Neural cell (in vitro differentiated cells): ENCODE data around the gene LRRC61.

Source experiments
- EP300 ChIP-seq: fragments of 450-650 bp; conservative IDR thresholded peaks from 2 replicates; pipeline ENCODE4 v1.6.1; 2014; ENCODE audit warnings: antibody characterized with exemption, mild to moderate bottlenecking, moderate library complexity; ENCODE audit not compliant: poor library complexity, severe bottlenecking
- EZH2 ChIP-seq: fragments of 200-600, 300-800 bp; shearing (Covaris generic), sonication (generic); IDR thresholded peaks from 2 replicates; pipeline ENCODE4 v1.6.1; 2014; ENCODE audit warnings: antibody characterized with exemption, low read length, borderline replicate concordance, mild to moderate bottlenecking; ENCODE audit not compliant: insufficient read depth, poor library complexity, severe bottlenecking
- MXI1 ChIP-seq: fragments of 450-650 bp; conservative IDR thresholded peaks from 2 replicates; pipeline ENCODE4 v1.6.1; 2014; ENCODE audit warnings: antibody characterized with exemption, mild to moderate bottlenecking; ENCODE audit not compliant: poor library complexity, severe bottlenecking
- POLR2AphosphoS5 ChIP-seq: IDR thresholded peaks from 2 replicates; pipeline ENCODE4 v1.6.1; 2012
- RAD21 ChIP-seq: fragments of 450-650 bp; conservative IDR thresholded peaks from 2 replicates; pipeline ENCODE4 v1.6.1; 2014; ENCODE audit warnings: antibody characterized with exemption, mild to moderate bottlenecking, moderate library complexity
- SMC3 ChIP-seq: fragments of 450-650 bp; conservative IDR thresholded peaks from 2 replicates; pipeline ENCODE4 v1.6.1; 2014; ENCODE audit warnings: antibody characterized with exemption, mild to moderate bottlenecking, moderate library complexity; ENCODE audit not compliant: poor library complexity
- TAF1 ChIP-seq: IDR thresholded peaks from 2 replicates; pipeline ENCODE4 v1.6.1; 2012; ENCODE audit warnings: low read depth
- TF ChIP-seq, protein P1 (sequence below): fragments of 450-650 bp; IDR thresholded peaks from 2 replicates; pipeline ENCODE4 v1.5.1; 2014; ENCODE audit warnings: antibody characterized with exemption, mild to moderate bottlenecking, moderate library complexity; ENCODE audit not compliant: poor library complexity, severe bottlenecking
- TF ChIP-seq, protein P2 (sequence below): IDR thresholded peaks from 2 replicates; pipeline ENCODE4 v1.6.1; 2012; ENCODE audit warnings: borderline replicate concordance

DNA sequence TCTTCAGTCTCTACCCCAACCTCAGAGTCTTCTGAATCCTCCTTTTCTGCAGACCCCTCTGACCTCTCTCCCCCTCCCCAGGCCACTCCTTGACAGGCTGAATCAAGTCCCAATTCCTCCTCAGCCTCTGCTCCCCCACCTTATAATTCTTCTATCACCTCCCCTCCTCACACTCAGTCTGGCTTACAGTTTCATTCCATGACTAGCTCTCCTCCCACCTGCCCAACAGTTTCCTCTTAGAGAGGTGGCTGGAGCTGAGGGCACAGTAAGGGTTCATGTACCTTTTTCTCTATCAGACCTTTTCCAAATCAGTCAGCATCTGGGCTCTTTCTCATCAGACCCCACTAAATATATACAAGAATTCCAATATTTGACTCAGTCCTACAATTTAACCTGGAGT is 14.6 kb upstream of the LRRC61 start:
- TF ChIP-seq, protein P1, sequence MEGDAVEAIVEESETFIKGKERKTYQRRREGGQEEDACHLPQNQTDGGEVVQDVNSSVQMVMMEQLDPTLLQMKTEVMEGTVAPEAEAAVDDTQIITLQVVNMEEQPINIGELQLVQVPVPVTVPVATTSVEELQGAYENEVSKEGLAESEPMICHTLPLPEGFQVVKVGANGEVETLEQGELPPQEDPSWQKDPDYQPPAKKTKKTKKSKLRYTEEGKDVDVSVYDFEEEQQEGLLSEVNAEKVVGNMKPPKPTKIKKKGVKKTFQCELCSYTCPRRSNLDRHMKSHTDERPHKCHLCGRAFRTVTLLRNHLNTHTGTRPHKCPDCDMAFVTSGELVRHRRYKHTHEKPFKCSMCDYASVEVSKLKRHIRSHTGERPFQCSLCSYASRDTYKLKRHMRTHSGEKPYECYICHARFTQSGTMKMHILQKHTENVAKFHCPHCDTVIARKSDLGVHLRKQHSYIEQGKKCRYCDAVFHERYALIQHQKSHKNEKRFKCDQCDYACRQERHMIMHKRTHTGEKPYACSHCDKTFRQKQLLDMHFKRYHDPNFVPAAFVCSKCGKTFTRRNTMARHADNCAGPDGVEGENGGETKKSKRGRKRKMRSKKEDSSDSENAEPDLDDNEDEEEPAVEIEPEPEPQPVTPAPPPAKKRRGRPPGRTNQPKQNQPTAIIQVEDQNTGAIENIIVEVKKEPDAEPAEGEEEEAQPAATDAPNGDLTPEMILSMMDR, result no peak
- TF ChIP-seq TAF1 (no peak), EZH2 (no peak), SMC3 (no peak), EP300 (no peak), MXI1 (no peak), RAD21 (no peak), POLR2AphosphoS5 (no peak)
- TF ChIP-seq, protein P2, sequence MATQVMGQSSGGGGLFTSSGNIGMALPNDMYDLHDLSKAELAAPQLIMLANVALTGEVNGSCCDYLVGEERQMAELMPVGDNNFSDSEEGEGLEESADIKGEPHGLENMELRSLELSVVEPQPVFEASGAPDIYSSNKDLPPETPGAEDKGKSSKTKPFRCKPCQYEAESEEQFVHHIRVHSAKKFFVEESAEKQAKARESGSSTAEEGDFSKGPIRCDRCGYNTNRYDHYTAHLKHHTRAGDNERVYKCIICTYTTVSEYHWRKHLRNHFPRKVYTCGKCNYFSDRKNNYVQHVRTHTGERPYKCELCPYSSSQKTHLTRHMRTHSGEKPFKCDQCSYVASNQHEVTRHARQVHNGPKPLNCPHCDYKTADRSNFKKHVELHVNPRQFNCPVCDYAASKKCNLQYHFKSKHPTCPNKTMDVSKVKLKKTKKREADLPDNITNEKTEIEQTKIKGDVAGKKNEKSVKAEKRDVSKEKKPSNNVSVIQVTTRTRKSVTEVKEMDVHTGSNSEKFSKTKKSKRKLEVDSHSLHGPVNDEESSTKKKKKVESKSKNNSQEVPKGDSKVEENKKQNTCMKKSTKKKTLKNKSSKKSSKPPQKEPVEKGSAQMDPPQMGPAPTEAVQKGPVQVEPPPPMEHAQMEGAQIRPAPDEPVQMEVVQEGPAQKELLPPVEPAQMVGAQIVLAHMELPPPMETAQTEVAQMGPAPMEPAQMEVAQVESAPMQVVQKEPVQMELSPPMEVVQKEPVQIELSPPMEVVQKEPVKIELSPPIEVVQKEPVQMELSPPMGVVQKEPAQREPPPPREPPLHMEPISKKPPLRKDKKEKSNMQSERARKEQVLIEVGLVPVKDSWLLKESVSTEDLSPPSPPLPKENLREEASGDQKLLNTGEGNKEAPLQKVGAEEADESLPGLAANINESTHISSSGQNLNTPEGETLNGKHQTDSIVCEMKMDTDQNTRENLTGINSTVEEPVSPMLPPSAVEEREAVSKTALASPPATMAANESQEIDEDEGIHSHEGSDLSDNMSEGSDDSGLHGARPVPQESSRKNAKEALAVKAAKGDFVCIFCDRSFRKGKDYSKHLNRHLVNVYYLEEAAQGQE, result no peak
